Mucosa of gallbladder (tissue), 1 donor: ENCODE measurements around the gene CATSPER4. TPM values are rescaled to one million over a fixed set of nuclear protein-coding genes. Genes with fewer than 3 reads are reported as not detected.

ENCODE experiments used
- total RNA-seq: library from RNA; stranded (reverse); gene quantifications from one replicate; pipeline ENCODE4 v1.2.1, GENCODE V29; 2021
- donor health status: DM: no; HTN: no; CAD: no.

The CATSPER4 gene
- total RNA-seq, 1 donor from 2014 or later, result not detected

Other genes starting within 250 kb of the CATSPER4 start
- gene PAFAH2, start 192.5 kb upstream of the CATSPER4 start, total RNA-seq, result 43.6 TPM
- gene EXTL1, start 168.8 kb upstream of the CATSPER4 start, total RNA-seq, result 1.6 TPM
- gene SLC30A2, start 144.5 kb upstream of the CATSPER4 start, total RNA-seq, result 166 TPM
- gene TRIM63, start 123.0 kb upstream of the CATSPER4 start, total RNA-seq, result 6.1 TPM
- 19.0 TPM for gene PDIK1L, start 78.8 kb upstream of the CATSPER4 start, total RNA-seq
- 2.8 TPM for gene FAM110D, start 31.5 kb upstream of the CATSPER4 start, total RNA-seq
- not detected for gene C1orf232, start 21.6 kb upstream of the CATSPER4 start, total RNA-seq
- gene ZNF593, start 20.7 kb upstream of the CATSPER4 start, total RNA-seq, result 28.1 TPM
- 0.29 TPM for gene ZNF593OS, start 18.8 kb upstream of the CATSPER4 start, total RNA-seq
- gene CNKSR1, start 13.1 kb upstream of the CATSPER4 start, total RNA-seq, result 36.0 TPM
- 10.0 TPM for gene CEP85, start 43.6 kb downstream of the CATSPER4 start, total RNA-seq
- gene SH3BGRL3, start 89.5 kb downstream of the CATSPER4 start, total RNA-seq, result 133 TPM
- gene UBXN11, start 116.0 kb downstream of the CATSPER4 start, total RNA-seq, result 21.3 TPM
- 21.1 TPM for gene CD52, start 127.4 kb downstream of the CATSPER4 start, total RNA-seq
- gene CRYBG2, start 163.5 kb downstream of the CATSPER4 start, total RNA-seq, result 25.5 TPM
- gene ZNF683, start 182.1 kb downstream of the CATSPER4 start, total RNA-seq, result 2.9 TPM
- 1.4 TPM for gene LIN28A, start 220.2 kb downstream of the CATSPER4 start, total RNA-seq
- gene DHDDS, start 241.7 kb downstream of the CATSPER4 start, total RNA-seq, result 42.3 TPM